ENCODE results near the gene DGLUCY.
"Not testable (repeated sequence)": the region's sequence is repeated elsewhere in the genome, so short reads cannot be mapped to it uniquely, and the experiment has no call there.

Gene DGLUCY

DNA sequence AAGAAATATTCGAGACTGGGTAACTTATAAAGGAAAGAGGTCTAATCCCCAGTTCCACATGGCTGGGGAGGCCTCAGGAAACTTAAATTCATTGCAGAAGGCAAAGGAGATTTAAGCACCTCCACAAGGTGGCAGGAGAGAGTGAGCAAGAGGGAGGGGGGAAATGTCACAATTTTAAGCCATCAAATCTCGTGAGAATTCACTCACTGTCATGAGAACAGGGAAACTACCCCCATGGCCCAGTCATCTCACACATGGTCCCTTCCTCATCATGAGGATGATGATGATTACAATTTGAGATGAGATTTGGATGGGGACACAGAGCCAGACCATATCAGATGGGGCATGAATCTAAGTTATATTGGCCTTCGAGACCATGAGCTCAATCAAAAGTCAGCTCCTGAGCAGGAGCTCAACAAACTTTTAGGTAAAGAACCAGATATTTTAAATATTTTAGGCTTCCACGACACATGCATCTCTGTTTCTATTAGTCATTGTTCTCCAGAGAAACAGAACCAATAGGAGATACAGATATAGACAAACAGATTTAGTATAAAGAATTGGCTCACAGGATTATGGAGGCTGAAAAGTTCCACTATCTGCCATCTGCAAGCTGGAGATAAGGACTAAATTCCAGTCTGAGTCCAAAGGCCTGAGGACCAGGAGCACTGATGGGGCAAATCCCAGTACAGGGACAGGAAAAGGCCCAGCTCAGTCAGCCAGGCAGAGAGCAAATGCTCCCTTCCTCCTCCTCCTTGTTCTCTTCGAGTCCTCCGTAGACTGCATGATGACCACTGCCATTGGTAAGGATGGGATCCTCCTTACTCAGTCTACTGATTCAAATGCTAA is 24.9 kb downstream of the DGLUCY start:
- DNase-seq (ENCODE audit: low read depth in 2 of 2): no peak

GRCh38 chr14:91139776-91140175 is 25.9 kb downstream of the DGLUCY start:
- DNase-seq (ENCODE audit: low read depth in 2 of 2): no peak

GRCh38 chr14:91140672-91141071 is 26.8 kb downstream of the DGLUCY start:
- no peak for DNase-seq (ENCODE audit: low read depth in 2 of 2)

- DNase-seq (ENCODE audit: low read depth in 2 of 2): no peak
Observed at GRCh38 chr14:91142214-91142668, 28.4 kb downstream of the DGLUCY start.

- DNase-seq (ENCODE audit: low read depth in 2 of 2): no peak
Observed at GRCh38 chr14:91143862-91144261, 30.0 kb downstream of the DGLUCY start.

GRCh38 chr14:91144425-91145145 is 30.7 kb downstream of the DGLUCY start:
- no peak for DNase-seq (ENCODE audit: low read depth in 2 of 2)

GRCh38 chr14:91145391-91146160 is 31.7 kb downstream of the DGLUCY start:
- no peak for DNase-seq (ENCODE audit: low read depth in 2 of 2)

GRCh38 chr14:91146661-91147060 is 32.8 kb downstream of the DGLUCY start:
- no peak for DNase-seq (ENCODE audit: low read depth in 2 of 2)

GRCh38 chr14:91149462-91149861 is 35.6 kb downstream of the DGLUCY start:
- no peak for DNase-seq (ENCODE audit: low read depth in 2 of 2)

GRCh38 chr14:91152499-91152898 is 38.6 kb downstream of the DGLUCY start:
- DNase-seq (ENCODE audit: low read depth in 2 of 2): no peak

DNA sequence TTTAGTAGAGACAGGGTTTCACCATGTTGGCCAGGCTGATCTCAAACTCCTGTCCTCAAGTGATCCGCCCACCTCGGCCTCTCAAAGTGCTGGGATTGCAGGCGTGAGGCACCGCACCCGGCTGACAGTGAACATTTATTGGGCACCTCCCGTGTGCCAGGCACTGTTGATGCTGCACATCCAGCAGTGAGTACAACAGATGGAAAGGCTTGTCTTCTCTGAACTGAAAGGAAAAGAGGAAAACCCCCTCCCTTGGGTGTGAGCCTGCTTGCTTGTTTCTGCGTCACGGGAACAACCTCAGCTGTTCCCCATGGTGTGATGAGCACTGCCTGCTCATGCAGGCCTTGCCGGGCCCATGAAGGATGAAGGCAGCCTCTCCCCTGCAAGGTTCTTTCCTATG is 39.5 kb downstream of the DGLUCY start:
- DNase-seq (ENCODE audit: low read depth in 2 of 2): no peak

- DNase-seq (ENCODE audit: low read depth in 2 of 2): peak; percentile 13 to 19
Observed at GRCh38 chr14:91154851-91155625, 41.2 kb downstream of the DGLUCY start.

DNA sequence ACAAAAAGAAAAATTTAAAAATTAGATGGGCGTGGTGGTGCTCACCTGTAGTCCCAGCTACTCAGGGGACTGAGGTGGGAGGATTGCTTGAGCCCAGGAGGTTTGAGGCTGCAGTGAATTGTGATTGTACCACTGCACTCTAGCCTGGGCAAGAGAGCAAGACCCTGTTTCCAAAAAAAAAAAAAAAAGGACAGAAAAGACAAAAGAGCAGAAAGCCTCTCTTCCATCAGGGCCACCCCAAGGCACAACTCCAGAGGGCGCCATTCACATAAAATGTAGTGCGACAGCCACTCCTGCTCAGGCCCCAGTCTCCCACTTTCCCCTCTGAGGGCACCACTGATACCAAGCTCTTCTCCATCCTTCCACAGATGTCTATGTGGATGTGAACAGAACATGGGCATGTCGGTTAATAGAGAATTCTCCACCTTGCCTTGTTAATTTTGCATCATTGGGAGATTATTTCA is 41.8 kb downstream of the DGLUCY start:
- DNase-seq (ENCODE audit: low read depth in 2 of 2): no peak

DNA sequence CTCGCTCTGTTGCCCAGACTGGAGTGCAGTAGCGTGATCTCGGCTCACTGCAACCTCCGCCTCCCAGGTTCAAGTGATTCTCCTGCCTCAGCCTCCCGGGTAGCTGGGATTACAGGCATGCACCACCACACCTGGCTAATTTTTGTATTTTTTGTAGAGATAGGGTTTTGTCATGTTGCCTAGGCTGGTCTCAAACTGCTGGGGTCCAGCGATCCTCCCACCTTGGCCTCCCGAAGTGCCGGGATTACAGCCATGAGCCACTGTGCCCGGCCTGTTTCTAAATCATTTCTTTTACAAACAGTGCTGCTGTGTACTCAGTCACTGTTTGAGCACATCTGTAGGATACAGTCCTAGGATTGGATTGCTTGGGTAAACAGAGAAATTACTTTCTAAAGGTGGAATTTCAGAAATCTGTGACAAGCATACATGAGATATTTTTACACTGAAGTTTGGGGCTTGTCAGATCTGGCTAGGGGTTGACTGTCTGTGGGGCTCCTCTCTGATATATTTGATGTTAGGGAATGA is 42.3 kb downstream of the DGLUCY start:
- DNase-seq (ENCODE audit: low read depth in 2 of 2): not testable (repeated sequence)

- not testable (repeated sequence) for DNase-seq (ENCODE audit: low read depth in 2 of 2)
Observed at GRCh38 chr14:91156877-91157276, 43.0 kb downstream of the DGLUCY start.

DNA sequence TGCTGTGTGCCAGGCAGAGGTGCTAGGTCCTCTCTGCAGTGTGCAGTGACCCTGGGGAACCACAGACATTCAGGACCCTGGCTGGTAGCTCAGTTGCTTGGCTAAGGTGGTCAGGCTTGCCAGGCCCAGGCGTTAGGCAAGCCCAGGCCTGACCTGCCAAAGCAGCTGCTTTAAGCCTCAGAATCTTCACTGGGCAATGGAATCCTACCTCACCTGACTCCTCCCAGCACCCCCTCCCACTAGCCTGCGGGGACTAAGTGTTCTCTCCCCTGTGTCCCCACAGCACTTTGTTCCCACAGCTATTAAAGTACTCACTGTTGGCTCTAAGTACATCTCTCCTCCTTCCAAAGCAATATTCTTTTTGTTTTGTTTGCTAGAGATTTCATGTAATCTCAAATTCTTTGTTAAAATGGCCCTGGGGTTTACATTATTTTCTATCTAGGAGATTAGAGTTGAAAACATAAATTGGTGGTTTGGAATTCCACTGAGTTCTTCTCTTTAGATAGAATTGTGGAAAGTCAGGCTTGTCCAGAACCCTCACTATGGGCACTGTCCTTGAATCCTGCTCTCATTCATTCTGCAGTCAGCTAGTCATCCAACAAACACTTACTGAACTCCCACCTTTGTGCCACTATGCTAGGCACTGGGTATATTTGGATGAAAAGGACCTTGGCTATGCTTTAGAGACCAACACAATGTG is 44.4 kb downstream of the DGLUCY start:
- DNase-seq (ENCODE audit: low read depth in 2 of 2): no peak

- no peak for DNase-seq (ENCODE audit: low read depth in 2 of 2)
Observed at GRCh38 chr14:91159182-91159581, 45.3 kb downstream of the DGLUCY start.

- no peak for DNase-seq (ENCODE audit: low read depth in 2 of 2)
Observed at GRCh38 chr14:91159906-91160305, 46.0 kb downstream of the DGLUCY start.

DNA sequence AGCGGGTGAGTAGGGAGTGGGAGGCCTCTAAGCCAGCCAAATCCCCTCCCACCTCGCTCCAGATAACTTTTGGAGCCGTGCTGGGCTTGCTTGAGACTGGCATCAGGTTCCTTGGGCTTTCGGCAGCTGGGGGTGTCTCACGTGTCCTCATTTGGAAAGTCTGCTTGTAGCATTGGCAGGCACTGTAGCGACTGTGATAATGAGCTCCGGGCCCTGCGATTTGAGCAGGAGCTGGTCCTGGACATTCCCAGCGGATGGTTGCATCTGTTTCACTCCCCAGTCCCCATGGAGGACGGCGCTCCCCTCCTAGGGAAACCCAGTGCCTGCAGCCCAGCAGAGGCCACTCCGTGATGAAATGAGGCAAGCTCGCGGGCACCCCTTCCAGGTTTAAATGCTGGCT is 49.4 kb downstream of the DGLUCY start:
- no peak for DNase-seq (ENCODE audit: low read depth in 2 of 2)

DNA sequence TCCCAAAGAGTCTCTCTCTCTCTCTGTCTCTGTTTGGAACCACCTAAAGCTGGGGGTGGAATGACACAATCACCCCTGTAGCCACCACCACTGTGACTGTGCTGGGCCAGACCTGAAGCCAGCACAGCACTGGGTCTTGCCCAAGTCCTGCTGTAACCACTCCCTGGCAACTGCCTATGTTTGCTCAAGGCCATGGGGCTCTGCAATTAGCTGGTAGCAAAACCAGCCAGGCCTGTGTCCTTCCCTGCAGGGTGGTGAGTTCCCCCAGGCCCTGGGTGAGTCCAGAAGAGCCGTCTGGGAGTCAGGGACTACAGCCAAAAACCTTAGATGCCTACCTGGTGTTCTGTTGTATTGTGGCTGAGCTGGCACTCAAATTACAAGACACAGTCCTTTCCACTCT is 50.8 kb downstream of the DGLUCY start:
- DNase-seq (ENCODE audit: low read depth in 2 of 2): no peak

DNA sequence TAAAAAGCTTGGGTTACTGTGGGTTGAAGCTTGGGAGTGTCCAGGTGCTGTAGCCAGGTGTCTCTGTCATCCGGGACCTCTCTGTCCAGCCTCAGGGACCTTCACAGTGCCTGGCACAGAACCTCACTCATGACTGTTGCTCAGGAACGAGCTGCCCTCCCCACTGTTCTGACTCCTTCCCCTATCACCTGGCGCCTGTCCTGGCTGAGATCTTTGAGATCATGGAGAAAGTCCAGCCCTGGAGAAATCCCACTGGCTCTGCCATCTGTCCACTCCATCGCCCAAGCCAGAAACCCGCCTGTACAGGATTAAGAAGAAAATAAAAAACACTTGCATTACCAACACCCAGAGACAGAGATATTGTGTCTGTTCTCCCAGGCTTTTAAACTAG is 53.5 kb downstream of the DGLUCY start:
- no peak for DNase-seq (ENCODE audit: low read depth in 2 of 2)

Measured in activated CD8-positive, alpha-beta memory T cell treated with anti-CD3 and anti-CD28 coated beads for 4 hours (primary cell).